SK-N-SH treated with all-trans-retinoic acid at 6 μM for 48 hours (cell line): ENCODE data around the gene FOXN4.

Source experiments
- ARNTL ChIP-seq: fragments of 450-650 bp; formaldehyde crosslinking; IDR thresholded peaks from 2 replicates; pipeline ENCODE4 v1.5.0; 2020; ENCODE audit warnings: low read depth, mild to moderate bottlenecking, moderate library complexity, borderline replicate concordance
- CSDC2 ChIP-seq: fragments of 250-450 bp; sonication (Bioruptor Pico); IDR thresholded peaks from 2 replicates; pipeline ENCODE4 v1.5.0; 2020; ENCODE audit warnings: mild to moderate bottlenecking, moderate library complexity
- ISL1 ChIP-seq: fragments of 250-450 bp; sonication (Bioruptor Pico); IDR thresholded peaks from 2 replicates; pipeline ENCODE4 v2.1.2; 2022; ENCODE audit warnings: mild to moderate bottlenecking, moderate library complexity
- RARB ChIP-seq: fragments of 250-450 bp; sonication (Bioruptor Pico); IDR thresholded peaks from 2 replicates; pipeline ENCODE4 v1.8.0; 2021; ENCODE audit warnings: mild to moderate bottlenecking, moderate library complexity
- SNAI2 ChIP-seq: fragments of 250-450 bp; sonication (Bioruptor Pico); IDR thresholded peaks from 2 replicates; pipeline ENCODE4 v1.5.0; 2020; ENCODE audit warnings: mild to moderate bottlenecking, moderate library complexity
- TCF4 ChIP-seq: fragments of 250-450 bp; sonication (Bioruptor Pico); IDR thresholded peaks from 2 replicates; pipeline ENCODE4 v1.8.0; 2021; ENCODE audit warnings: mild to moderate bottlenecking, moderate library complexity, borderline replicate concordance
- TOX ChIP-seq: fragments of 250-450 bp; sonication (Bioruptor Pico); IDR thresholded peaks from 2 replicates; pipeline ENCODE4 v1.8.0; 2021; ENCODE audit warnings: mild to moderate bottlenecking, moderate library complexity, borderline replicate concordance
- ZFP3 ChIP-seq: fragments of 250-450 bp; sonication (Bioruptor Pico); IDR thresholded peaks from 2 replicates; pipeline ENCODE4 v1.5.0; 2020; ENCODE audit warnings: mild to moderate bottlenecking, moderate library complexity
- ZFP30 ChIP-seq: fragments of 450-650 bp; formaldehyde crosslinking; IDR thresholded peaks from 2 replicates; pipeline ENCODE4 v1.5.0; 2022; ENCODE audit warnings: mild to moderate bottlenecking, moderate library complexity
- TF ChIP-seq, protein P1 (sequence below): fragments of 250-450 bp; sonication (Bioruptor Pico); IDR thresholded peaks from 2 replicates; pipeline ENCODE4 v1.8.0; 2020; ENCODE audit warnings: mild to moderate bottlenecking, moderate library complexity, borderline replicate concordance
- TF ChIP-seq, protein P2 (sequence below): fragments of 250-450 bp; sonication (Bioruptor Pico); IDR thresholded peaks from 2 replicates; pipeline ENCODE4 v1.5.0; 2020; ENCODE audit warnings: mild to moderate bottlenecking, moderate library complexity
- TF ChIP-seq, protein P3 (sequence below): fragments of 250-450 bp; sonication (Bioruptor Pico); IDR thresholded peaks from 2 replicates; pipeline ENCODE4 v1.8.0; 2021; ENCODE audit warnings: low read depth, mild to moderate bottlenecking, moderate library complexity, borderline replicate concordance
- TF ChIP-seq, protein P4 (sequence below): fragments of 250-450 bp; sonication (Bioruptor Pico); IDR thresholded peaks from 2 replicates; pipeline ENCODE4 v1.5.1; 2020; ENCODE audit warnings: low read depth, mild to moderate bottlenecking, moderate library complexity

DNA sequence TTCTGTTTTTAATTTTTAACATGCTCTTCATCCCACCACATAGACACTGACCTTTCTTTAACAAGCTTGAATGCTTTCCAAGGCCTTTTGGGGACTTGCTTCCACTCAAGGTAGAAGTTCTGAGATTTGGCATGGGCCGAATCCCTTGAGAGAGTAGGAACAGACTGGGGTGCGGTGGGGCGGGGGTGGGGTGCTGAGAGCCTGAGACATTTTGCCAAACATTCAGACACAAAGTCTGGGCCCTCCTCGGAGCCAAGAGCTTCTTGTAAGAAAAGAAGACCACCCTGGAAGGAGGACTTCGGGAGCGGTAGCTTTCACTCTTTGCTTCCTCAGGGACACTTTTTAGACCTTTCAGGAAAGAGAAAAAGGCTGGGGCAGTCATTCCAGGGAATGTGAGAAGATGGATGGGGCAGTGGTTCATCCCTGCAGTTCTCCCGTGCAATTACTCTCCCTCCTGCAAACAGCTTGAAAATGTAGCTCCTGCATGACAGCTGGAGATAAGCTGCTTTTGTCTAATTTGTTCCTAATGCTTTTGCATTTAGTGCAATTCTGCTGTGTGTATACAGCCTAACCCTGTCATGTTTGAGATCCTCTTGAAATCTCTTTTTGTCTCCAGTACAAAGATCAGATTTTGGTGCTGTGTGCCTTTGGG lies 22.3 kb upstream of the FOXN4 start:
- TF ChIP-seq CSDC2 (CRISPR knock-in tag) (no peak), SNAI2 (no peak), TOX (no peak), ARNTL (CRISPR knock-in tag) (no peak), TCF4 (no peak), ZFP30 (CRISPR knock-in tag) (no peak), RARB (no peak), ISL1 (no peak), ZFP3 (CRISPR knock-in tag) (no peak)
- TF ChIP-seq, protein P1, sequence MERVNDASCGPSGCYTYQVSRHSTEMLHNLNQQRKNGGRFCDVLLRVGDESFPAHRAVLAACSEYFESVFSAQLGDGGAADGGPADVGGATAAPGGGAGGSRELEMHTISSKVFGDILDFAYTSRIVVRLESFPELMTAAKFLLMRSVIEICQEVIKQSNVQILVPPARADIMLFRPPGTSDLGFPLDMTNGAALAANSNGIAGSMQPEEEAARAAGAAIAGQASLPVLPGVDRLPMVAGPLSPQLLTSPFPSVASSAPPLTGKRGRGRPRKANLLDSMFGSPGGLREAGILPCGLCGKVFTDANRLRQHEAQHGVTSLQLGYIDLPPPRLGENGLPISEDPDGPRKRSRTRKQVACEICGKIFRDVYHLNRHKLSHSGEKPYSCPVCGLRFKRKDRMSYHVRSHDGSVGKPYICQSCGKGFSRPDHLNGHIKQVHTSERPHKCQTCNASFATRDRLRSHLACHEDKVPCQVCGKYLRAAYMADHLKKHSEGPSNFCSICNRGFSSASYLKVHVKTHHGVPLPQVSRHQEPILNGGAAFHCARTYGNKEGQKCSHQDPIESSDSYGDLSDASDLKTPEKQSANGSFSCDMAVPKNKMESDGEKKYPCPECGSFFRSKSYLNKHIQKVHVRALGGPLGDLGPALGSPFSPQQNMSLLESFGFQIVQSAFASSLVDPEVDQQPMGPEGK (CRISPR knock-in tag) = no peak
- TF ChIP-seq, protein P2, sequence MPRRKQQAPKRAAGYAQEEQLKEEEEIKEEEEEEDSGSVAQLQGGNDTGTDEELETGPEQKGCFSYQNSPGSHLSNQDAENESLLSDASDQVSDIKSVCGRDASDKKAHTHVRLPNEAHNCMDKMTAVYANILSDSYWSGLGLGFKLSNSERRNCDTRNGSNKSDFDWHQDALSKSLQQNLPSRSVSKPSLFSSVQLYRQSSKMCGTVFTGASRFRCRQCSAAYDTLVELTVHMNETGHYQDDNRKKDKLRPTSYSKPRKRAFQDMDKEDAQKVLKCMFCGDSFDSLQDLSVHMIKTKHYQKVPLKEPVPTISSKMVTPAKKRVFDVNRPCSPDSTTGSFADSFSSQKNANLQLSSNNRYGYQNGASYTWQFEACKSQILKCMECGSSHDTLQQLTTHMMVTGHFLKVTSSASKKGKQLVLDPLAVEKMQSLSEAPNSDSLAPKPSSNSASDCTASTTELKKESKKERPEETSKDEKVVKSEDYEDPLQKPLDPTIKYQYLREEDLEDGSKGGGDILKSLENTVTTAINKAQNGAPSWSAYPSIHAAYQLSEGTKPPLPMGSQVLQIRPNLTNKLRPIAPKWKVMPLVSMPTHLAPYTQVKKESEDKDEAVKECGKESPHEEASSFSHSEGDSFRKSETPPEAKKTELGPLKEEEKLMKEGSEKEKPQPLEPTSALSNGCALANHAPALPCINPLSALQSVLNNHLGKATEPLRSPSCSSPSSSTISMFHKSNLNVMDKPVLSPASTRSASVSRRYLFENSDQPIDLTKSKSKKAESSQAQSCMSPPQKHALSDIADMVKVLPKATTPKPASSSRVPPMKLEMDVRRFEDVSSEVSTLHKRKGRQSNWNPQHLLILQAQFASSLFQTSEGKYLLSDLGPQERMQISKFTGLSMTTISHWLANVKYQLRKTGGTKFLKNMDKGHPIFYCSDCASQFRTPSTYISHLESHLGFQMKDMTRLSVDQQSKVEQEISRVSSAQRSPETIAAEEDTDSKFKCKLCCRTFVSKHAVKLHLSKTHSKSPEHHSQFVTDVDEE (CRISPR knock-in tag) = no peak
- TF ChIP-seq, protein P3, sequence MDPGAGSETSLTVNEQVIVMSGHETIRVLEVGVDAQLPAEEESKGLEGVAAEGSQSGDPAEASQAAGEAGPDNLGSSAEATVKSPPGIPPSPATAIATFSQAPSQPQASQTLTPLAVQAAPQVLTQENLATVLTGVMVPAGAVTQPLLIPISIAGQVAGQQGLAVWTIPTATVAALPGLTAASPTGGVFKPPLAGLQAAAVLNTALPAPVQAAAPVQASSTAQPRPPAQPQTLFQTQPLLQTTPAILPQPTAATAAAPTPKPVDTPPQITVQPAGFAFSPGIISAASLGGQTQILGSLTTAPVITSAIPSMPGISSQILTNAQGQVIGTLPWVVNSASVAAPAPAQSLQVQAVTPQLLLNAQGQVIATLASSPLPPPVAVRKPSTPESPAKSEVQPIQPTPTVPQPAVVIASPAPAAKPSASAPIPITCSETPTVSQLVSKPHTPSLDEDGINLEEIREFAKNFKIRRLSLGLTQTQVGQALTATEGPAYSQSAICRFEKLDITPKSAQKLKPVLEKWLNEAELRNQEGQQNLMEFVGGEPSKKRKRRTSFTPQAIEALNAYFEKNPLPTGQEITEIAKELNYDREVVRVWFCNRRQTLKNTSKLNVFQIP (CRISPR knock-in tag) = no peak
- TF ChIP-seq, protein P4, sequence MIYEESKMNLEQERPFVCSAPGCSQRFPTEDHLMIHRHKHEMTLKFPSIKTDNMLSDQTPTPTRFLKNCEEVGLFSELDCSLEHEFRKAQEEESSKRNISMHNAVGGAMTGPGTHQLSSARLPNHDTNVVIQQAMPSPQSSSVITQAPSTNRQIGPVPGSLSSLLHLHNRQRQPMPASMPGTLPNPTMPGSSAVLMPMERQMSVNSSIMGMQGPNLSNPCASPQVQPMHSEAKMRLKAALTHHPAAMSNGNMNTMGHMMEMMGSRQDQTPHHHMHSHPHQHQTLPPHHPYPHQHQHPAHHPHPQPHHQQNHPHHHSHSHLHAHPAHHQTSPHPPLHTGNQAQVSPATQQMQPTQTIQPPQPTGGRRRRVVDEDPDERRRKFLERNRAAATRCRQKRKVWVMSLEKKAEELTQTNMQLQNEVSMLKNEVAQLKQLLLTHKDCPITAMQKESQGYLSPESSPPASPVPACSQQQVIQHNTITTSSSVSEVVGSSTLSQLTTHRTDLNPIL (CRISPR knock-in tag) = no peak
